NCI-H146 treated with DMSO at 0.1 percent for 48 hours (cell line): Measurements from ENCODE around the gene GRK6.
A peak's percentile ranks its signal among the peaks of the same experiment; 100 is the strongest.

Experiments used
- DNase-seq: peaks from one replicate; lab custom pipeline; 2025; ENCODE audit not compliant: unreplicated experiment; lab: John Stamatoyannopoulos, UW

The GRK6 gene

DNA sequence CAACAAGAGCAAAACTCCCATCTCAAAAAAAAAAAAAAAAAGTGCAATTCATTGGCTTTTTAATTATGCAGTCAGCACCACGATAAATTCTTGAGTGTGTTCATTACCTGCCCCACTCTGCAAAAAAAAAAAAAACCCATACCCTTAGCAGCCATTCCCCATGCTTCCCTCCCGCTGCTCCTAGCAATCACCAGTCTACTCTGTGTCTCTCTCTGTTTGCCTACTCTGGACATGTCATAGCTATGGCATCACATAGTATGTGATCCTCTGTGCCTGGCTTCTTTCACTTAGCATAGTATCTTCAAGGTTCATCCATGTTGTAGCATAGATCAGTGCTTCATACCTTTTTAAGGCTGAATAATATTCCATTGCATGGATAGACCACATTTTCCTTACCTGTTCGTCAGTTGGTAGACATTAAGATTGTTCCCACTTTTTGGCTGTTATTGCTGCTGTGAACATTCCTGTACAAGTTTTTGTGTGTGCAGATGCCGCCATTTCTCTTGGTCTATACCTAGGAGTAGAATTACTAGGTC is 13.1 kb downstream of the GRK6 start:
- no peak for DNase-seq

DNA sequence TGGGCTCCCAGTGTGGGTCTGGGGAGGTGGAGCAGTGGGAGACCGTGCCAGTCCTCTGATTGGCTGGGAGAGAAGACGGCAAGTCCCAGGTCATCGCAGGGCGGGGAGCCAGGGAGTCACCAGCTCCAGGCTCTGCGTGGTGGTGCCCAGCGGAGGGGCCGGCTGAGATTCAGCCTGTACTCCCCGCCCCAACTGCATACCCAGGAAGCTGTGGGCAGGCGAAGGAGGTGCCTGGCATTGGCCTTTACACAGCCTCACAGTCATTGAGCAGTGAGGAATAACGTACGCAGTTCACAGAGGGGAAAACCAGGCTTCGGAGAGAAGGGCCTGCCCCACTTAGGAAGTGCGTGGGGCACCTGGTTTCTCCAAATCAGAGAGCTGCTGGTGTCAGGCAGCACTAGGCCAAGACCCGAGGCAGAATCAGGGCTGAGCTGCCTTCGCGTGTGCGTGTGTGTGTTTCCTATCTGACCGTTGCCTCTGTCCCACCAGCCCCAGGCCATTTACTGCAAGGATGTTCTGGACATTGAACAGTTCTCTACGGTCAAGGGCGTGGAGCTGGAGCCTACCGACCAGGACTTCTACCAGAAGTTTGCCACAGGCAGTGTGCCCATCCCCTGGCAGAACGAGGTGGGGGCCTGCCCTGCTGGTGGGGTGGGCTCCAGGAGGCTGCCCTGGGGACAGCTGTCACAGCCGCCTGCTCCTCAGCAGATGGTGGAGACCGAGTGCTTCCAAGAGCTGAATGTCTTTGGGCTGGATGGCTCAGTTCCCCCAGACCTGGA is 13.9 kb downstream of the GRK6 start:
- no peak for DNase-seq

DNA sequence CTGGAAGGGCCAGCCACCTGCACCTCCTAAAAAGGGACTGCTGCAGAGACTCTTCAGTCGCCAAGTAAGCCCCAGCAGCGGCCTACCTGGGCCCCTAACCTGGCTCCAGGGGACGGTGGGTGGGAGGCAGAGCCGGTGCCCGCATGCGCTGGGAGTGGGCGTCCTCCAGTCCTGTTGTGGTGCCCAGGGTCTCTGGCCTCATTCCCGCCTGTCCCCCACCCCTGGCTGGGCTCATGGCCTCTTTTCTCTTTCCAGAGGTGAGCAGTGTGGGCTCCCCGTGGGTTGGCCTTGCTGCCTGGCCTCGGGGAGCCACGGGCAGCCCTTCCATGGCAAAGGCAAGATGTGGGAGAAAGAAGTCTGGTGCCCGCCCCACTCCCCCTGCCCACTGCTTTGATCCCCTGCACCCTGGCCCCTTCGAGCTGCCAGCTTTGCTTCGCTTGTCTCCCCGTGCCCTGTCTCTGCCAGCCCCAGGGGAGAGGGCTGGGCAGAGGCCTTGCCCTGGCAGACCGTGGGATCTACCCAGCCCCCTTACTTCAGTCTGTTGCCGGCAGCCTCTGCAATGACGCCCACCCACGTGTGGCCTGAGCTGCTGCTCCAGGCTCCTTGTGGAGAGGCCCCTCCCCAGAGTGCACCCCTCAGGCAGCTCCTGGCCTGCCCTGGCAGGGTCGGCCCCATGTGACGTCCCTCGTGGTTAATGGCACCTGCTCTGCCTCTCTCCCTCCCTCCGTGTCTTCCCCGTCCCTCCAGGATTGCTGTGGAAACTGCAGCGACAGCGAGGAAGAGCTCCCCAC is 14.7 kb downstream of the GRK6 start:
- no peak for DNase-seq

DNA sequence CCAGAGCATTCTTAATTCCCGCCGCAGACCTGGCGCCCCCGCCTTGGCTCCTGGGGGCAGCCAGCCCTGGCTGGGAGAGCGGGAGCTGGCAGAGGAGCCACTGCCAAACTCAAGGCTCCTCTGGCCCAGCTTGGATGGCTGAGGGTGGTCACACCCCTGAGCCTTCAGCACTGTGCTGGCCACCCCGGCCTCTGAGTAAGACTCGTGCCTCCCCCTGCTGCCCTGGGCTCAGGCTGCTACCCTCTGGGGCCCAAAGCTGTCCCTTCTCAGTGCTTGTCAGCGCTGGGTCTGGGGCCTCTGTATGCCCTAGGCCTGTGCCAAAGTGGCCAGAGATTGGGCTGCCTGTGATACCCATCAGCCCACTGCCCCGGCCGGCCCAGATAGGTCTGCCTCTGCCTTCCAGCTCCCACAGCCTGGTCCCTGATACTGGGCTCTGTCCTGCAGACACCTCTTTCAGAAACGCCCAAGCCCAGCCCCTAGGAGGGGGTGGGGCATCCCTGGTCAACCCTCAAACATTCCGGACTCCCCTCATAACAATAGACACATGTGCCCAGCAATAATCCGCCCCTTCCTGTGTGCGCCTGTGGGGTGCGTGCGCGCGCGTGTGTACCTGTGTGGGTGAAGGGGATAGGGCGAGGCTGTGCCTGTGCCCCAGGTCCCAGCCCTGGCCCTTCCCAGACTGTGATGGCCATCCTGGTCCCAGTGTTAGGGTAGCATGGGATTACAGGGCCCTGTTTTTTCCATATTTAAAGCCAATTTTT is 15.8 kb downstream of the GRK6 start:
- no peak for DNase-seq

DNA sequence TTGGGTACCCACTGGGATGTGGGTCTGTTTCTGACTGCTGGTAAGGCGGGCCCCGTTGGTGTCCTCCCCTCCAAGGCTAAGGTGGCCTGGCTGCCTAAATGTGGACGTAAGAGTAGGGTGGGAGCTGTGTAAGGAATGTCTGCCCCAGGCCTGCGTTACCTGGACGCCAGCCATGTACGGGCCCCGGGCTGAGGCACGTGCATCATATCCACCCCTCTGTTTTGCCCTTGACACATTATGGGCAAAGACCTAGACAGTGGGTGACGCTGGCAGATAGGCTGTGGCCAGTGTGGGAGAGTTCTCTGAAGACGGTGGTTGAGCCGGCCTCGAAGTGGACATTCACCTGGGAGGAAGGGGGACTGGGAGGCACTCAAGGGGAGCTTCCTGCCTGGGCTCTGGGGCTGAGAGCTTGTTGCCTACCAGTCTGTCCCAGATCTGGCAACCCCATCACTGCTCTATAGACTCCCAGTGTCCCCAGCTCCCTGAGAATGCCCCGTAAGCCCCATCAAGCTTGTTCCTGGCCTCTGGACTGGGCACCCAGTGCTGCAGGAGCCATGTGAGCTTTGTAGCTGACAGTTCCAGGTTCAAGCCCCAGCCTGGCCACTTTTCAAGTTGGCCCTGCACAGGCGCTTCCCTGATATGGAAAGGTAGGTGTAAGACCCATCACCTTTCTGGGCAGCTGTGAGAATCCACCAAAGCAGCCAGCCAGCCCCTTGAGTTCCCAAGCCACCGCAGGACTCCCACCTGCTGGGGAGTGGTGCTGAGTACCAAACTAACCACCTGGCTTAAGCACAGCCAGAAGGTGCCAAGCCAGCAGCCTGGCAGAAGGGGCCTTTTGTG is 16.9 kb downstream of the GRK6 start:
- no peak for DNase-seq

DNA sequence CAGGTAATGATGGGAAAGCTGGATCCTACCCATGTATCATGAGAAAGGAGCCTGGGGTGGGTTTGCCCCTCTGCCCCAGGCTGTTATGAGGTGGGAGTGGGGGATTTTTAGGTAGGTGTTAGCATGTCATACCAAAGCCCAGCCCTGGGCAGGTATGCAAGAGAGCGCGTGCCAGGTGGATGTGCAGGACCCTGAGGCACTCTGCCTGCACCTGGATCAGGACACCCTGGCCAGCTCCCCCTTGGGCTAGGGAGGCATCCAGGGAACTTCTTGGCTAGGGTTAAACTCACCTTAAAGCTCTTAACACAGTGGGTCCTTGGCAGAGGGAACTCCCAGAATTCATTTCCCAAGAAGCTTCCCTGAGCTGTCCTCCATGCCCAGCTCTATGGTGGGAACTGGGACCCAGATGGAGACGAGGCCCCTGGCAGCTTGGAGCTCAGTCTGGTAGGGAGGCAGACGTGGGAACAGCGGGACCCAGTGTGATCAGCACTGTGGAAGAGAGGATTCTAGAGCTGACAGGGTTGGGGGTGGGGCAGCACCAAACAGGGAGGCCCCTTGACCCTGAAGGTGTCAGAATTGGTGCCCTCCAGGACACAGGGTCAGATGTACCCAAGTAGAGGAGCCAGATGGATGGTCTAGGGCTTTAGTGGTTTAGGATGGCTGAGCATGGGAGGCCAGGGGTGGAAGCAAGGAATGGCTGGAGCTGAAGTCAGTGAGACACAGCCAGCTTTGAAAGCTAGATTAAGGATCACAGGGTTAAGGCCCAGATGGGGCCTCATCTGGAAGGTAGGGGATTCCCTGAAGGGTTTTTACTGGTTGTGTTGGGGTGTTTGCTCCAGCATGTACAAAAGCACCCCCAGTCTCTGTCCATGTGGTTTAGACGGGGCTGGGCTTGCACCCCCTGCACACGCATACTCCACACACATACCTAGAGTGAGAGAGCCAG is 17.9 kb downstream of the GRK6 start:
- no peak for DNase-seq

DNA sequence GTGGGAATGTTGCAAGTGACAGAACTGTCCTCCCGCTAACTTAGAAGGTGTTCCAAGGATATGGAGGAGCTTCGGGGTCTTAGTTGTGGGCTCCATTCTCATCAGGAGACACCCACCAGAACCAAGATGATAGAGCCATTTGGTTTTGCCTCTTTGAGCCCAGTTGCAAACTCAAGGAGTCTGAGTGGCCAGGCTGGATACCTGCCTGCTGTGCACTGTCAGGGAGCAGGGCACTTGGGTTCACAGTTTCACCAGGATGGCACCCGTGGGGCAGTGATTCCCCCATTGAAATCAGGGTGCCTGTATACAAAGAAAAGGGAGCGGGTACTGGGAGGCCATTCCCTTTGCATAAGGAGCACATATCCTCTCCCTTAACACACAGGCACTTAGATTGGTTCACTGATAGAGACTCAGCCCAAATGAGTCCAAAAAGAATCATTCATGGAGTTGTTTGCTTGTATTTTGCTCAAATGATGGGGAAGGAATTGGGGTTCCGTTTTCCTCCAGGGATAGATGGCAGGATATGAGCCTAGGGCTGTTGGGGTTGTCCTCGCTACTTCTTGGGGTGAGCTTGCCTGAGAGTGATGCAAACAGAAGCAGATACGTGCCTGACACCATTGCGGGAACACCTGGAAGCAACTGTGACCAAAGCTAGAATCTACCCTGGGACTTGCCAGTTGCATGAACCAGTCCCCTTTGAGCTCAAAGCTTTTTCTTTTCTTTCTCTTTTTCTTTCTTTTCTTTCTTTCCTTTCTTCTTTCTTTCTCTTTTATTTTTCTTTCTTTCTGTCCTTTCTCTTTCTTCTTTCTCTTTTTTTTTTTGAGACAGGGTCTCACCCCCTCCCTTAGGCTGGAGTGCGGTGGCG is 18.8 kb downstream of the GRK6 start:
- DNase-seq: no peak

DNA sequence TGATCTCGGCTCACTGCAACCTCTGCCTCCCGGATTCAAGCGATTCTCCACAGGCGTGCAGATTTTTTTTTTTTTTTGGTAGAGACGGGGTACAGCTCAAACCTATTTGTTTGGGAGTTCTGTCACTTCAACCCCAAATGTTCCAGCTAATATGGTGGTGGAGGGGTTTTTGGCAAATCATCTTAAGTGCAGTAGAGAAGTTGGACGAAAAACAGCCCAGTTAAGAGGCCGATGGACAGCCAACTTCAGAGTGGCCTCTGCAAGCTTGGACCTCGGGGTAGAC is 19.4 kb downstream of the GRK6 start:
- no peak for DNase-seq

DNA sequence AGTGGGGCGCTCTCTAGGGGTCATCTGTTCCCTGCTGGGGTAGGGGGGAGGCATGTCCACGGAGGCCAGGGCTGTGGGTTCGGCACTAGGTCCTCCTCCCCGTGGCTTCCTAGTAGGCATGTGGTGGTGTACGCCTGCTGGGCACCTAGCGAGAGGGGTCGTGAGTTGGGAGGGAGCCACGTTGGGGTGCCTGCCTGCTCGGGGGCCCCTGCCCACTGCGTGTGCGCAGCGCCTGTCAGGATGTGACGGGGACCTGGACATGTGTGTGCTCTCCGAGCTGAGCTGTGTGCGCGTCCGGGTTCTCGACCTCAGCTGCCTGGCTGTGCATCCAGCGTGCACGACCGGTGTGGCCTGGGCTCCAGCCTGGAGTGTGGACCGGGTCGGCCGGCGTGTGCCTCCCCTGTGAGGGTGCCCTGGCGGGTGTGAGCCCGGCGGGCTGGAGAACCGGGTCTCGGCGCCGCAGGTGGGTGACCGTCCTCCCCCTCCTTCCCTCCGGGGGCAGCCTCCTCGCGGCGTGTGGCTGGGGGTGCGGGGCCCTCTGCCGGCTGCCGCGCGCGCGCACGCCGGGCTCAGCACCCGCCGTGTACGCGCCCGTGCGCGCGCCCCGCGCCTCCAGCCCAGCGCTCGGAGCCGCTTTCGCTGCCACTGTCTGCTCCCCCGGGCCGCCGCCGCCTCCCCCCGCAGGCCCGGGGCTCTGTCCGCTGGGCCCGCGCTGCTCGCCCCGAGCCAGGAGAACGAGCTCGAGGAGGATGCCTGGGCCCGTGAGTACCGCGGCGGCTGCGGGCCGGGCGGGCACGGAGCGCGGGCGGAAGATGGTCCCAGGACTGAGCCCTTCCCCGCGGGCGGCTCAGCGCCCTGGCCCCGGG is 20.0 kb downstream of the GRK6 start, which contains the start of gene PRR7:
Gene PRR7 (plus strand): TSS at position 615 of the 866 bp plus-strand sequence. CDS start 8,254 bp downstream, outside the sequence.
- DNase-seq: peak; percentile 29

DNA sequence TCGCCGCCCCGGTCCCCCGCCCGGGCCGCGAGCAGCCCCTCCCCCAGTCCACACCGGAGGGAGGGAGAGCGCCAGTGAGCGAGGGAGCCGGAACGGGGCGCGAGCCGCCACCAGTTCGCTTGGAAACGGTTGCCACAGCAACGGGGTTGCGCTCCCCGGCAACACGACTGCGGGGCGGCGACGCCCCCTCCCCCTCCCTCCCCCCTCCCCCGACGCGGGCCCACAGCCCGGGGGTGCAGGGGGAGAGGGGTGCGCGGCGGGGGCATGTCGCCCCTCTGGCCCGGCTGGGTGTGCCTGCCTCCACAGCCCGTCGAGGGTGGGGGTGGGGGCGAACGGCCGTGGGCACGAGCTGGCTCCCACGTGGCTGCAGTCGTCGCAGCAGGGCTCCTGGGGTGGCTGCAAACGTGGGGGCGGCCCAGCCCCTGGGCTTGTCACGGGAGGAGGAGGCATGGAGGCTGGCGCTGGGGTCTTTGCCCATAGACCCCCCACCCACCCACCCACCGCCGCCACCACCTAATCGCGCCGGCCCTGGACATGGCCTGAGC is 20.7 kb downstream of the GRK6 start:
- peak; percentile 2 for DNase-seq

DNA sequence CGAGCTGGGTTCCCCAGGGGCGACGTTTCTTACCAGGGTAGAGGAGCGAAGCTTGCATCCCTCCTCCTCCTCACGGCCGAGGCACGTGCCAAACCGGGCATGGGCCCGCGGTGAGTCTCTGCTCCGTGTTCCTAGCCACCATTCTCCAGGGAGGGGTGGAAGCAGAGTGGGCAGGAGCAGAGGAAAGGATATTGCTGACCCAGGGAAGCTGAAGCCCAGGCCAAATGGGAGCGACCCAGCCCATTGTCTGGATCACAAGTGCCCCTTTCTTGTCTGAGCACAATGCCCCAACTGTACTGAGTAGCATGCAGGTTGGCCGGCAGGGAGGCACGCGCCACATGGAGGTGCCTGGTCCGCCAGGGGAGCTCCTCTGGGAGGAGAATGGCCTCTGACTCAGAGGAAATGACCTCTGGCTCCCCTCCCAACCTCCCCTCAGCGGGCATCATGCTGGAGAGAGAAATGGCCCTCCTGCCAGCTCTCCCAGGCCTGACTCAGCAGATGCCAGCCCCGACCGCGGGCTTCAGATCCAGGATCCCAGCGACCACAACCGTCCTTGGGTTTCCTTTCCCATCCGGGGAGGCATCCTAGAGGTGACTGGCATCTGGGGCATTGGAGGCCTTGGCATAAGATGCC is 21.3 kb downstream of the GRK6 start:
- no peak for DNase-seq

DNA sequence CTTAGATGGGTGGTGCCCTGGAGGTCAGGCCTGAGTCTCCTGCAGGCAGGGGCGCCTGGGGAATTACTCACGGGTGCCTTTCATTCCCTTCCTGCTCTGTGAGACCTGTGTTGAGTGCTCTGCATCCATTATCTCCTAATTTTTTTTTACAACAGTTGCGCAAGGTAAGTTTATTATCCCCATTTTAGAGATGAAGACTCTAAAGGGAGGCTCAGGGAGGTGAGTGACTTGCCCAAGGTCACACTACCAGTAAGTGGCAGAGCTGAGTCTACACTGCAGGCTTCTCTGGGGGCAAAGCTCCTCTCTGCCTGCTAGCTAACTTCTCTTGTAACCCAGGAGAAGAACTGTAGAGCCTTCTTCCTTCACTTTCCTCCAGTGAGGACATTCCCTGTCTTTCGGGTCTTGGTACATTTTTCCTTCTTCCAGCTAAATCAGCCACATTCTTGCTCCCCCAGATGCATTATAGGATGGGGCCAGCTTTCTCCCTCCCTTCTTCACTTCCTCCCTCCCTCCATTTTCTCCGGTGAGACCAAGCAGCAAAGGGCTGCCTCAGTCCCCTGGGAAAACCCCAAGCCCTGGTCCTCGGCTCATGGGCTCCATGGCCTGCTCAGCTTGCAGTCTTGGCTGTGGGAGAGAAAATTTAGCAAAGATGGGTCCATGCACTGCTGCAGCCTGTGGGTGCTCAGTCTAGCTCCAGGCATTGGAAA is 21.9 kb downstream of the GRK6 start:
- DNase-seq: no peak

DNA sequence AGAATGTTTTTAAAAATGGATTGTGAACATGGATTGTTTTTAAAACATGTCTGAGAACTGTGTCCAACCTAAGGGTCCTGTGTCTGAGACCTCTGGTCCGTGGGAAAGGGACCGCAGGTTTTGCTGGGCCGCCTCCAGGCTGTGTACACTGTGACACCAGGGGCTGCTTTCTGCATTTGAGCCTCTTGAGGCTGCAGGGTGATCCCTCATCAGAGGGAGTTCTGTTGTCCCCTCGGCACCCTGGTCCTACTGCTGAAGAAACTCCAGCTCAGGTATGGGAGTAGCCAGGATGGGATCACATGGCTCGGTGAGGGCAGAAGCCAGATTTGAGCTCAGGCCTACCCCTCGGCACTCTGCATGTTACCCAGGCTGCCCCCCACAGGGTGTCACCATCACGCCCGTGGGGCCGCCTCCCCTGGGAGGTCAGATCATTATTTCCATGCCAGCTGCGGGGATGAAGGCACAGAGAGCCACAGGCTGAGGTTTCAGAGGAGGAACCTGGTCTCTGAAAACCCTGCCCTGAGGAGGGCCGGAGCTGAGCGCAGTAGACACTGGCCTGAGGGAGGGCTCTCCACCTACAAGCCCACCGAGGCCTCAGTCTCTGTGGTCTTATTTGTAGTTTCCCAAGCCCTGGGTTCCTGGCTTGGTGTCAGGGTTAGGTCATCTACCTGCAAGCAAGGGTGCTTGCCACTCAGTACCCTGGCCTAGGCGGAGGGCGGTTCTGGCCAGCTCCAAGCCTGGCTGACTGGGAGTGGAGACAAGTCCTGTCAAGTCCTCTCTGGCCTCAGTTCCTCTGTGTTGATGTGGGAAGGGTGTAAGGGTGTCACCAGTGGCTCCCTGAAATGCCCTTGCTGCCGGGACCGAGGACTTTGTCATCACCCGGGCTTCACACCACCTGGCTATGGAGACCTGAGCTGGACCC is 22.9 kb downstream of the GRK6 start:
- no peak for DNase-seq

DNA sequence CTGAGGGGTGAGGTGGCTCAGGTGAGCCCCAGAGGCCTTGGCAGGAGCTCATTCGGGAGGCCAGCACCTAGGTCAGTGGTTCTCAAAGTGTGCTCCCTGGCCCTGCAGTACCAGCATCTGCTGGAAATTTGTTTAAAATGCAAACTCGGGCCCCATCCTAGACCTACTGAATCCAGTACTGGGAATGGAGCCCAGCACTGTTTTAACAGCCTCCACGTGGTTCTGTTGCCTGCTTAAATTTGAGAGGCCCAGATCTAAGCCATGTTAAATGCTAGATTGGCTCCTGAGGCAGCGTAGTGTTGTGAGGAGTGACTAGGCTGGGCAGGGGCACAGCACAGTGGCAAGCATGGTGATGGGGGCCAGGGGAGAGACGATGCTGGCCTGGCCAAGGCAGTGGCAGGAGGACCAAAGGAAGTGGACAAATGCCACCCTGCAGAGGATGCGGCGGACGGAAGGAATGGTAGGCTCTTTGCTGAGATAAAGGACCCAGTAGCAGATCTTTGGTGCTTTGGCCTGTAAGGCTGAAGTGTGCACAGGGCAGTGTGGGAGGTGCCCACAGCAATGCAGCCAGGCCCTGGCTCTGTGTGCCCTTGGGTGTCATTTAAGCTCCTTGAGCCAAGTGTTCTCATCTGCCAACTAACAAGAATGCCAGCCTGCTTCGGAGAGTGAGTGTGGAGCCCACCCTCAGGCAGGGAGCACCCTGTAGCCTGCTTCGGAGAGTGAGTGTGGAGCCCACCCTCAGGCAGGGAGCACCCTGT is 24.4 kb downstream of the GRK6 start:
- no peak for DNase-seq
